ENCODE data around the gene PLCZ1.
"Not testable (repeated sequence)": the region's sequence is repeated elsewhere in the genome, so short reads cannot be mapped to it uniquely, and the experiment has no call there.

PLCZ1 gene

GRCh38 chr12:18737819-18738218 is at the start of gene PLCZ1, which contains the start of gene CAPZA3:
Gene PLCZ1, minus strand, starts transcription at chr12:18738012. Its CDS starts 641 bp downstream, at chr12:18737371.
Gene CAPZA3, plus strand, starts transcription at chr12:18738119. Its CDS starts 150 bp downstream, at chr12:18738269.
- no peak for DNase-seq (ENCODE audit: low read depth)

GRCh38 chr12:18785465-18785864 is 47.7 kb upstream of the PLCZ1 start:
- not testable (repeated sequence) for DNase-seq (ENCODE audit: low read depth)

GRCh38 chr12:18782827-18783226 is 45.0 kb upstream of the PLCZ1 start:
- no peak for DNase-seq (ENCODE audit: low read depth)

GRCh38 chr12:18766479-18766878 is 28.7 kb upstream of the PLCZ1 start:
- DNase-seq (ENCODE audit: low read depth), result not testable (repeated sequence)

- DNase-seq (ENCODE audit: low read depth), result no peak
Observed at GRCh38 chr12:18755341-18755740, 17.5 kb upstream of the PLCZ1 start.

GRCh38 chr12:18754124-18754707 is 16.4 kb upstream of the PLCZ1 start:
- DNase-seq (ENCODE audit: low read depth), result no peak

- DNase-seq (ENCODE audit: low read depth), result no peak
Observed at GRCh38 chr12:18753481-18754123, 15.8 kb upstream of the PLCZ1 start.

GRCh38 chr12:18752947-18753346 is 15.1 kb upstream of the PLCZ1 start:
- no peak for DNase-seq (ENCODE audit: low read depth)

- no peak for DNase-seq (ENCODE audit: low read depth)
Observed at GRCh38 chr12:18752280-18752920, 14.6 kb upstream of the PLCZ1 start.

GRCh38 chr12:18751866-18752265 is 14.1 kb upstream of the PLCZ1 start:
- DNase-seq (ENCODE audit: low read depth), result no peak

- no peak for DNase-seq (ENCODE audit: low read depth)
Observed at GRCh38 chr12:18750085-18750484, 12.3 kb upstream of the PLCZ1 start.

GRCh38 chr12:18749386-18749957 is 11.7 kb upstream of the PLCZ1 start:
- DNase-seq (ENCODE audit: low read depth), result no peak

GRCh38 chr12:18747895-18748294 is 10.1 kb upstream of the PLCZ1 start:
- DNase-seq (ENCODE audit: low read depth), result no peak

GRCh38 chr12:18731156-18731555 is 6.7 kb downstream of the PLCZ1 start:
- DNase-seq (ENCODE audit: low read depth), result no peak

- no peak for DNase-seq (ENCODE audit: low read depth)
Observed at GRCh38 chr12:18723752-18724151, 14.1 kb downstream of the PLCZ1 start.

GRCh38 chr12:18721452-18721851 is 16.4 kb downstream of the PLCZ1 start:
- no peak for DNase-seq (ENCODE audit: low read depth)

GRCh38 chr12:18720690-18721089 is 17.1 kb downstream of the PLCZ1 start:
- DNase-seq (ENCODE audit: low read depth), result no peak

- DNase-seq (ENCODE audit: low read depth), result no peak
Observed at GRCh38 chr12:18719922-18720510, 17.8 kb downstream of the PLCZ1 start.

GRCh38 chr12:18718462-18718861 is 19.4 kb downstream of the PLCZ1 start:
- no peak for DNase-seq (ENCODE audit: low read depth)

- no peak for DNase-seq (ENCODE audit: low read depth)
Observed at GRCh38 chr12:18716236-18716635, 21.6 kb downstream of the PLCZ1 start.

GRCh38 chr12:18706798-18707197 is 31.0 kb downstream of the PLCZ1 start:
- DNase-seq (ENCODE audit: low read depth), result no peak

- no peak for DNase-seq (ENCODE audit: low read depth)
Observed at GRCh38 chr12:18703911-18704310, 33.9 kb downstream of the PLCZ1 start.

- no peak for DNase-seq (ENCODE audit: low read depth)
Observed at GRCh38 chr12:18703321-18703720, 34.5 kb downstream of the PLCZ1 start.
